H1 (cell line): ENCODE results near the gene NUP188. TPM values are rescaled to one million over a fixed set of nuclear protein-coding genes. Genes with fewer than 3 reads are reported as not detected.

Source experiments
- CTCF ChIA-PET: fragments of 300-600 bp; sonication (Branson Sonifier 250); formaldehyde crosslinking; loops from one replicate; lab custom pipeline; 2021; ENCODE audit not compliant: partially characterized antibody; lab: Charles Lee
- POLR2A ChIA-PET: fragments of 300-600 bp; sonication (Branson Sonifier 250); formaldehyde crosslinking; loops from one replicate; lab custom pipeline; 2021; ENCODE audit warnings: inconsistent platforms; ENCODE audit not compliant: partially characterized antibody; lab: Charles Lee
- DNase-seq, 2 experiments: peaks; one replicate each; pipeline versions ENCODE4 v3.0.0 to v3.0.0-alpha.2; 2010 to 2022; ENCODE audit warnings: low spot score in 2 of 2, low read depth in 1 of 2, mixed read lengths in 1 of 2
- FAIRE-seq: peaks from 2 replicates; lab custom pipeline; 2011; peaks lifted over from hg19 to GRCh38; lab: Jason Lieb, UNC
- H2AFZ ChIP-seq: 2 replicates; pipeline ENCODE4 v1.8.1; 2012; ENCODE audit warnings: low read length, inconsistent platforms
- H2AK5ac ChIP-seq: 2 replicates; pipeline ENCODE4 v1.6.1; 2013; ENCODE audit warnings: low read depth, low read length
- H2BK120ac ChIP-seq: replicated peaks from 2 replicates; pipeline ENCODE3; 2013; ENCODE audit warnings: low read depth, low read length, inconsistent platforms
- H2BK12ac ChIP-seq: 2 replicates; pipeline ENCODE4 v1.6.1; 2013; ENCODE audit warnings: low read depth, low read length
- H2BK15ac ChIP-seq: 2 replicates; pipeline ENCODE4 v1.6.1; 2013; ENCODE audit warnings: low read length
- H2BK20ac ChIP-seq: 2 replicates; pipeline ENCODE4 v1.6.1; 2013; ENCODE audit warnings: low read length
- H2BK5ac ChIP-seq: 2 replicates; pipeline ENCODE4 v1.6.1; 2013; ENCODE audit warnings: low read depth, low read length
- H3K14ac ChIP-seq: 2 replicates; pipeline ENCODE4 v1.6.1; 2013; ENCODE audit warnings: inconsistent platforms; ENCODE audit not compliant: insufficient read length
- H3K18ac ChIP-seq: 2 replicates; pipeline ENCODE4 v1.6.1; 2013; ENCODE audit warnings: low read length; ENCODE audit errors: extremely low read depth
- H3K23ac ChIP-seq: 2 replicates; pipeline ENCODE4 v1.6.1; 2013; ENCODE audit warnings: inconsistent platforms; ENCODE audit not compliant: insufficient read length
- H3K23me2 ChIP-seq: 2 replicates; pipeline ENCODE4 v1.6.1; 2013; ENCODE audit warnings: low read depth, low read length
- H3K27ac ChIP-seq: 2 replicates; pipeline ENCODE4 v1.6.1; 2011; ENCODE audit warnings: low read depth, low read length, inconsistent platforms
- H3K27me3 ChIP-seq, 4 experiments: replicated peaks in 1 of 4; 1 replicate in 1 of 4; 2 replicates in 3 of 4; pipeline versions ENCODE4 v1.6.1 to v1.8.1; 2011 to 2013; ENCODE audit warnings: low read length in 3 of 4, mild to moderate bottlenecking in 3 of 4, inconsistent platforms in 2 of 4, mixed read lengths in 2 of 4, moderate library complexity in 1 of 4; ENCODE audit not compliant: control insufficient read depth in 3 of 4, insufficient read depth in 3 of 4; ENCODE audit errors: extremely low read depth in 1 of 4
- H3K36me3 ChIP-seq, 4 experiments: 2 replicates each; pipeline versions ENCODE4 v1.6.1 to v1.8.1; 2011 to 2013; ENCODE audit warnings: mild to moderate bottlenecking in 4 of 4, low read length in 3 of 4, moderate library complexity in 2 of 4, control low read depth in 1 of 4, inconsistent platforms in 1 of 4; ENCODE audit not compliant: insufficient read depth in 4 of 4, control insufficient read depth in 2 of 4
- H3K4ac ChIP-seq: replicated peaks from 2 replicates; pipeline ENCODE3; 2013; ENCODE audit warnings: low read length, low read depth, mixed read lengths, inconsistent platforms; ENCODE audit not compliant: insufficient read length
- H3K4me1 ChIP-seq, 4 experiments: replicated peaks in 1 of 4; 1 replicate in 1 of 4; 2 replicates in 3 of 4; pipeline versions ENCODE4 v1.6.1 to v1.8.1; 2011 to 2013; ENCODE audit warnings: low read length in 3 of 4, inconsistent platforms in 2 of 4, mixed read lengths in 1 of 4; ENCODE audit not compliant: insufficient read depth in 4 of 4, control insufficient read depth in 3 of 4
- H3K4me2 ChIP-seq, 2 experiments: 2 replicates each; pipeline versions ENCODE4 v1.6.1 to v1.8.1; 2011 to 2013; ENCODE audit warnings: low read depth in 2 of 2, low read length in 2 of 2, control low read depth in 1 of 2, inconsistent platforms in 1 of 2, mild to moderate bottlenecking in 1 of 2; ENCODE audit not compliant: insufficient read depth in 1 of 2
- H3K4me3 ChIP-seq, 4 experiments: fragments of 200-600, 300-600 bp in 1 of 4; sonication (generic), shearing (Covaris generic), sonication (Bioruptor Twin) in 1 of 4; 2 replicates each; pipeline versions ENCODE4 v1.5.1 to v1.8.1; 2011 to 2016; ENCODE audit warnings: low read length in 4 of 4, low read depth in 3 of 4, control low read depth in 2 of 4, inconsistent platforms in 2 of 4, mild to moderate bottlenecking in 2 of 4, mixed read lengths in 1 of 4, moderate library complexity in 1 of 4; ENCODE audit not compliant: insufficient read depth in 2 of 4; ENCODE audit errors: extremely low read depth in 1 of 4
- H3K56ac ChIP-seq: replicated peaks from 2 replicates; pipeline ENCODE3; 2013; ENCODE audit warnings: low read depth, mild to moderate bottlenecking, mixed read lengths, low read length, inconsistent platforms; ENCODE audit not compliant: insufficient read length
- H3K79me1 ChIP-seq: 2 replicates; pipeline ENCODE4 v1.6.1; 2013; ENCODE audit warnings: low read depth, low read length, control low read depth
- H3K79me2 ChIP-seq, 2 experiments: 2 replicates each; pipeline versions ENCODE4 v1.6.1 to v1.8.1; 2012 to 2013; ENCODE audit warnings: low read length in 2 of 2, mild to moderate bottlenecking in 2 of 2, inconsistent platforms in 1 of 2; ENCODE audit not compliant: insufficient read depth in 2 of 2, control insufficient read depth in 1 of 2
- H3K9ac ChIP-seq, 4 experiments: replicated peaks in 1 of 4; 1 replicate in 1 of 4; 2 replicates in 3 of 4; pipeline versions ENCODE4 v1.6.1 to v1.8.1; 2011 to 2013; ENCODE audit warnings: low read depth in 3 of 4, low read length in 3 of 4, control low read depth in 2 of 4, mild to moderate bottlenecking in 2 of 4, moderate library complexity in 2 of 4, inconsistent platforms in 1 of 4; ENCODE audit errors: extremely low read depth in 1 of 4
- H3K9me3 ChIP-seq, 2 experiments: 2 replicates each; pipeline versions ENCODE4 v1.6.1 to v1.8.1; 2012 to 2013; ENCODE audit warnings: mild to moderate bottlenecking in 2 of 2, moderate library complexity in 2 of 2, control low read depth in 1 of 2, inconsistent platforms in 1 of 2, low read depth in 1 of 2, low read length in 1 of 2, mixed read lengths in 1 of 2; ENCODE audit not compliant: insufficient read depth in 2 of 2
- H4K20me1 ChIP-seq, 2 experiments: replicated peaks in 1 of 2; 2 replicates each; pipeline versions ENCODE3 to v1.8.1; 2011 to 2013; ENCODE audit warnings: inconsistent platforms in 2 of 2, low read length in 2 of 2, mild to moderate bottlenecking in 1 of 2; ENCODE audit not compliant: insufficient read depth in 2 of 2, control insufficient read depth in 1 of 2
- H4K5ac ChIP-seq: 2 replicates; pipeline ENCODE4 v1.6.1; 2013; ENCODE audit warnings: low read length, low read depth, mixed read lengths, inconsistent platforms; ENCODE audit not compliant: insufficient read length
- H4K8ac ChIP-seq: 2 replicates; pipeline ENCODE4 v1.8.0; 2013; ENCODE audit warnings: mild to moderate bottlenecking, moderate library complexity, low read length, inconsistent platforms; ENCODE audit not compliant: insufficient read depth; ENCODE audit errors: extremely low read depth
- H4K91ac ChIP-seq: replicated peaks from 2 replicates; pipeline ENCODE3; 2013; ENCODE audit warnings: low read length, mixed read lengths, inconsistent platforms; ENCODE audit not compliant: insufficient read length
- CEBPB ChIP-seq: IDR thresholded peaks from 2 replicates; pipeline ENCODE4 v1.6.1; 2012; ENCODE audit warnings: low read depth, low read length
- GTF2F1 ChIP-seq: IDR thresholded peaks from 2 replicates; pipeline ENCODE4 v1.6.1; 2012; ENCODE audit warnings: low read depth, low read length, improper control_type of control experiment, borderline replicate concordance
- HDAC2 ChIP-seq, 2 experiments: fragments of 300-600 bp in 1 of 2; sonication (generic) in 1 of 2; IDR thresholded peaks; 2 replicates each; pipeline ENCODE4 v1.6.1; 2011 to 2012; ENCODE audit warnings: low read depth in 2 of 2, low read length in 2 of 2, mild to moderate bottlenecking in 2 of 2, moderate library complexity in 2 of 2, borderline replicate concordance in 1 of 2, inconsistent platforms in 1 of 2
- HDAC6 ChIP-seq: IDR thresholded peaks from one replicate; pipeline ENCODE4 v1.7.1; 2012; ENCODE audit warnings: low read depth, mild to moderate bottlenecking, inconsistent platforms, low read length, moderate library complexity
- KDM1A ChIP-seq: fragments of 200-600, 300-600 bp; sonication (generic); IDR thresholded peaks from 2 replicates; pipeline ENCODE4 v1.7.1; 2016; ENCODE audit warnings: mild to moderate bottlenecking, low read length, borderline replicate concordance
- KDM5A ChIP-seq: fragments of 200-600 bp; IDR thresholded peaks from 2 replicates; pipeline ENCODE4 v1.7.1; 2012; ENCODE audit warnings: mild to moderate bottlenecking, low read length, inconsistent platforms, mixed read lengths
- NANOG ChIP-seq: IDR thresholded peaks from 2 replicates; pipeline ENCODE4 v1.6.1; 2011; ENCODE audit warnings: low read length, low read depth, mild to moderate bottlenecking, inconsistent platforms; ENCODE audit not compliant: insufficient read depth, poor library complexity, severe bottlenecking
- POU5F1 ChIP-seq: IDR thresholded peaks from 2 replicates; pipeline ENCODE4 v1.6.1; 2011; ENCODE audit warnings: low read depth, mild to moderate bottlenecking, low read length, moderate library complexity
- RNF2 ChIP-seq: fragments of 200-900, 300-1000 bp; sonication (generic); IDR thresholded peaks from 2 replicates; pipeline ENCODE4 v1.7.1; 2016; ENCODE audit warnings: borderline replicate concordance, low read depth, mild to moderate bottlenecking, antibody characterized with exemption, low read length; ENCODE audit not compliant: poor library complexity, severe bottlenecking; ENCODE audit errors: missing control alignments
- RXRA ChIP-seq: IDR thresholded peaks from 2 replicates; pipeline ENCODE4 v1.6.1; 2011; ENCODE audit warnings: low read depth, mild to moderate bottlenecking, low read length, moderate library complexity; ENCODE audit not compliant: insufficient read depth
- SIRT6 ChIP-seq: IDR thresholded peaks from one replicate; pipeline ENCODE4 v1.7.1; 2012; ENCODE audit warnings: low read length, inconsistent platforms
- SP4 ChIP-seq: IDR thresholded peaks from 2 replicates; pipeline ENCODE4 v1.6.1; 2012; ENCODE audit warnings: low read length, inconsistent platforms
- TAF7 ChIP-seq: optimal IDR thresholded peaks from 2 replicates; pipeline ENCODE3; 2011; ENCODE audit warnings: low read depth, mild to moderate bottlenecking, inconsistent platforms, low read length, moderate library complexity, borderline replicate concordance
- WGBS, 2 experiments: shearing (Covaris generic) in 1 of 2; methylation state at CpG; one replicate each; pipeline versions ENCODE4 v1.1.6 to v1.1.7; 2013 to 2015; ENCODE audit warnings: low lambda C conversion rate in 2 of 2, mixed read lengths in 2 of 2, inconsistent platforms in 1 of 2, low coverage in 1 of 2, missing lambda C conversion rate in 1 of 2; ENCODE audit not compliant: insufficient replicate concordance in 2 of 2, insufficient coverage in 1 of 2, insufficient read length in 1 of 2; ENCODE audit errors: extremely low coverage in 1 of 2, missing lambda C conversion rate in 1 of 2; 5-methylcytosine and 5-hydroxymethylcytosine counted together
- polyA plus RNA-seq, 7 experiments: library from polyadenylated mRNA; depleted of rRNA in 3 of 7; stranded (reverse) in 5 of 7; unstranded in 2 of 7; fragments of >200 nt in 5 of 7; fragments of 200-250 nt in 2 of 7; gene quantifications; 1 replicate in 5 of 7; 2 replicates in 1 of 7; 4 replicates in 1 of 7; pipeline versions ENCODE4 v1.2.1 to v1.2.3, GENCODE V29; 2011 to 2013; ENCODE audit warnings: missing spikeins in 2 of 7, mixed read lengths in 2 of 7
- total RNA-seq: library from RNA; stranded (reverse); fragmentation: NEBNext Ultra II Directional; extraction: Animal tissue kit (Norgen Biotek cat#: 25700); gene quantifications from 2 replicates; pipeline ENCODE4 v1.2.1, GENCODE V29; 2021

NUP188 gene
- total and polyA plus RNA-seq, 2 of the 8 experiments (the other 6 are each of a cell fraction or from before 2014, with no cell fraction given): 90.1 to 111 TPM

- Histone ChIP-seq H3K18ac (no peak overlapping the region), H2BK15ac (no peak overlapping the region), H3K27ac (no peak overlapping the region), H3K23me2 (no peaks in the 10 kb centered on the region), H2BK5ac (no peak overlapping the region), H3K79me1 (no peaks in the 10 kb centered on the region), H3K79me2 (no peaks in the 10 kb centered on the region), H2AK5ac (no peak overlapping the region), H4K20me1 (peaks cover 0 to 2% of the 10 kb centered on the region in 2 experiments), H2AFZ (no peak overlapping the region), H3K27me3 (no peaks in the 10 kb centered on the region), H4K8ac (no peak overlapping the region), H3K56ac (no peak overlapping the region), H3K23ac (no peak overlapping the region), H3K36me3 (peaks cover 2 to 13% (median 7%) of the 10 kb centered on the region in 4 experiments; a peak in 7 of 8 replicates), H3K4me2 (no peak overlapping the region), H3K14ac (no peak overlapping the region), H4K91ac (no peak overlapping the region), H3K9me3 (no peaks in the 10 kb centered on the region), H3K4ac (no peak overlapping the region), H2BK120ac (no peak overlapping the region), H3K4me1 (no peaks in the 10 kb centered on the region), H3K4me3 (no peak overlapping the region), H2BK12ac (no peak overlapping the region), H4K5ac (no peak overlapping the region), H2BK20ac (no peak overlapping the region), H3K9ac (no peak overlapping the region)
- 95% methylated on average over 5 of the region's 5 CpGs; no CpG with 5 or more reads in 1 of the 2 experiments for WGBS, 2 experiments
- ChIA-PET CTCF (interaction anchor here (0.9 to 1.7 kb wide), 2 partner anchors 16 to 25 kb away, joined by 3 to 6 read pairs; no protein-coding TSS in a partner anchor), POLR2A (no interaction called here)
- DNase-seq (no peak), FAIRE-seq (no peak)
- TF ChIP-seq HDAC6: no peak
- TF ChIP-seq RXRA: no peak
- TF ChIP-seq CEBPB: no peak
- TF ChIP-seq POU5F1: no peak
- no peak for TF ChIP-seq HDAC2 (IDR thresholded peaks at IDR 0.05; ENCODE audit: borderline replicate concordance in 1 of 2, low read depth in 2 of 2, low read length in 2 of 2)
- no peak for TF ChIP-seq KDM5A
- TF ChIP-seq GTF2F1: no peak
- TF ChIP-seq NANOG: no peak
- TF ChIP-seq SP4: no peak
- TF ChIP-seq KDM1A: no peak
- no peak for TF ChIP-seq SIRT6
- no peak for TF ChIP-seq TAF7
- no peak for TF ChIP-seq RNF2
Observed at GRCh38 chr9:129054163-129054851, 106.8 kb downstream of the NUP188 start.
